Mucosa of rectum (tissue), 2 donors: Measurements from ENCODE around the gene COMMD3.

Experiments used
- H3K27ac ChIP-seq, 2 donors: one replicate each; pipeline ENCODE4 v1.7.0; 2013; ENCODE audit warnings: inconsistent platforms in 2 of 2, low read depth in 2 of 2, low read length in 2 of 2
- H3K27me3 ChIP-seq, 2 donors: one replicate each; pipeline ENCODE4 v1.7.0; 2013; ENCODE audit warnings: low read length in 2 of 2; ENCODE audit not compliant: control insufficient read depth in 2 of 2, insufficient read depth in 2 of 2
- H3K36me3 ChIP-seq, 2 donors: one replicate each; pipeline ENCODE4 v1.7.0; 2013; ENCODE audit warnings: low read length in 2 of 2; ENCODE audit not compliant: control insufficient read depth in 2 of 2, insufficient read depth in 2 of 2
- H3K4me1 ChIP-seq, 2 donors: one replicate each; pipeline ENCODE4 v1.7.0; 2013; ENCODE audit warnings: low read length in 2 of 2, mild to moderate bottlenecking in 1 of 2; ENCODE audit not compliant: control insufficient read depth in 2 of 2, insufficient read depth in 2 of 2
- H3K4me3 ChIP-seq, 2 donors: one replicate each; pipeline ENCODE4 v1.7.0; 2013; ENCODE audit warnings: low read length in 2 of 2
- H3K9ac ChIP-seq, 2 donors: one replicate each; pipeline ENCODE4 v1.7.0; 2013; ENCODE audit warnings: low read length in 2 of 2, low read depth in 1 of 2, mild to moderate bottlenecking in 1 of 2
- H3K9me3 ChIP-seq, 2 donors: one replicate each; pipeline ENCODE4 v1.7.0; 2013; ENCODE audit warnings: low read length in 2 of 2; ENCODE audit not compliant: control insufficient read depth in 2 of 2
- donor health status: healthy.
- donor health status: Normal muscosa, but diverticular disease.

Gene COMMD3

GRCh38 chr10:22316286-22317075, at the start of gene COMMD3:
TSS of gene COMMD3 (plus strand) at chr10:22316388. CDS start at chr10:22316418, 30 bp downstream.
- Histone ChIP-seq H3K4me3 (peak within 1 kb of the TSS; percentile 75 to 87), H3K27ac (peak within 1 kb of the TSS; percentile 86 to 90), H3K27me3 (no peaks in the 10 kb centered on the region), H3K9ac (peak within 1 kb of the TSS; percentile 87 to 95), H3K9me3 (no peaks in the 10 kb centered on the region), H3K4me1 (peaks cover 5% of the 10 kb centered on the region in 2 donors), H3K36me3 (no peaks in the 10 kb centered on the region)

- Histone ChIP-seq H3K36me3 (no peaks in the 10 kb centered on the region), H3K4me3 (no peak overlapping the region), H3K4me1 (no peaks in the 10 kb centered on the region), H3K9ac (no peak overlapping the region), H3K27ac (no peak overlapping the region), H3K9me3 (no peaks in the 10 kb centered on the region), H3K27me3 (no peaks in the 10 kb centered on the region)
Observed at GRCh38 chr10:22268503-22268902, 47.7 kb upstream of the COMMD3 start.

DNA sequence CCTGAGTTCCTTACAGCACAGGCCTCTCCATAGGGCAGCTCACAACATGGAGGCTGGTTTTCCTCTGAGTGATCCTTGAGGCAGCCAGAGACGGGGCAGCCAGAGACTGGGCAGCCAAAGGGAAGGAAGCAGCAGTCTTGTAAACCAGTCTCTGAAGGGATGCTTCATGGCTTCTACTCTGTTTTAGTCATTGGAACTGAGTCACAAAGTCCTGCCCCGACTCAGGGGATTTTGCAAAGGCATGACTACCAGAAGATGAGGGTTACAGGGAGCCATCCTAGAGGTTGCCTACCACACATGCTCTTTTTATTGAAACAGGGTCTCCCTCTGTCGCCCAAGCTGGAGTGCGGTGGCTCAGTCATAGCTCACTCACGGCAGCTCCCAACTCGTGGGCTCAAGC, 44.4 kb upstream of the COMMD3 start:
- Histone ChIP-seq H3K4me3 (no peak overlapping the region), H3K4me1 (no peaks in the 10 kb centered on the region), H3K27me3 (no peaks in the 10 kb centered on the region), H3K36me3 (no peaks in the 10 kb centered on the region), H3K9me3 (no peaks in the 10 kb centered on the region), H3K27ac (no peak overlapping the region), H3K9ac (no peak overlapping the region)

- Histone ChIP-seq H3K9ac (no peak overlapping the region), H3K9me3 (no peaks in the 10 kb centered on the region), H3K27ac (no peak overlapping the region), H3K4me3 (peak overlapping the region in 1 of 2 donors; percentile 60), H3K36me3 (no peaks in the 10 kb centered on the region), H3K27me3 (peaks cover 0 to 3% of the 10 kb centered on the region in 2 donors), H3K4me1 (no peaks in the 10 kb centered on the region)
Observed at GRCh38 chr10:22278441-22278782, 37.8 kb upstream of the COMMD3 start.

DNA sequence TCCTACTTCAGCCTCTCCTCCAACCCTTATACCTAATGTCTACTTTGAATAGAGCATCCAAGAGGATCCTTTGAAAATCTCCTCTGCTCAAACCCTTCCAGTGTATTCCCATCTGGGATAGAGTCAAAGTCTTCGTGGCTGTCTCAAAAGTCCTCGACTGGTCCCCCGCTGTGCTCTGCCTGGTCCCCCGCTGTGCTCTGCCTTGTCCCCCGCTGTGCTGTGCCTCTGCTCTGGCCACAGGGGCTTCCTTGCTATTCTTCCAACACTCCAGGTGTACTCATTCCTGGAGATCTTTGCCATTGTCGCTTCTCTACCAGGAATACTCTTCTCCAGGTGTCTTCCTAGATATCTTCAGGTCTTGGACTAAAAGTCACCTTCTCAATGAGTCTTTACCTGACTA, 36.1 kb upstream of the COMMD3 start:
- Histone ChIP-seq H3K9ac (no peak overlapping the region), H3K9me3 (no peaks in the 10 kb centered on the region), H3K36me3 (no peaks in the 10 kb centered on the region), H3K4me3 (no peak overlapping the region), H3K27ac (no peak overlapping the region), H3K4me1 (no peaks in the 10 kb centered on the region), H3K27me3 (peaks cover 0 to 3% of the 10 kb centered on the region in 2 donors)

DNA sequence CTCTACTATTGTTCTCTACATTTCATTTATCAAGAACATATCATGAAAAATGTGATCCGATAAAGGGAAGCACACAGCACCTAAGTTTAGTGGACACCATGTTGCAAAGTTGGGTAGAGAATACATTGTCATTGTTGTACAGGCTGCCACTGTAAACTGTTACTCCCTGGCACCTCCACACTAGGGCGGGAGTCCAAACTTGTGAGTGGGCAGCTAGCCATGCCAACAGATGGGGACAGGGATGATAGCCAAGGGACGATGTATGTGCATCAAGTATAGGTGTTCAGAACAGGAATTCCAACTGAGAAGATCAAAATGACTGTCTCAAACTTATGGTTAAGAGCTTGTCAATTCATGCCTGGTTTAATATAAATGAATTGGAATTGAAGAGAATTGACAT, 31.1 kb upstream of the COMMD3 start:
- H3K27ac ChIP-seq, result no peak overlapping the region
- no peak overlapping the region for H3K4me3 ChIP-seq
- H3K9ac ChIP-seq, result no peak overlapping the region
- H3K36me3 ChIP-seq, result no peaks in the 10 kb centered on the region
- H3K4me1 ChIP-seq, result no peaks in the 10 kb centered on the region
- peaks cover 0 to under 1% of the 10 kb centered on the region in 2 donors for H3K27me3 ChIP-seq
- no peaks in the 10 kb centered on the region for H3K9me3 ChIP-seq

DNA sequence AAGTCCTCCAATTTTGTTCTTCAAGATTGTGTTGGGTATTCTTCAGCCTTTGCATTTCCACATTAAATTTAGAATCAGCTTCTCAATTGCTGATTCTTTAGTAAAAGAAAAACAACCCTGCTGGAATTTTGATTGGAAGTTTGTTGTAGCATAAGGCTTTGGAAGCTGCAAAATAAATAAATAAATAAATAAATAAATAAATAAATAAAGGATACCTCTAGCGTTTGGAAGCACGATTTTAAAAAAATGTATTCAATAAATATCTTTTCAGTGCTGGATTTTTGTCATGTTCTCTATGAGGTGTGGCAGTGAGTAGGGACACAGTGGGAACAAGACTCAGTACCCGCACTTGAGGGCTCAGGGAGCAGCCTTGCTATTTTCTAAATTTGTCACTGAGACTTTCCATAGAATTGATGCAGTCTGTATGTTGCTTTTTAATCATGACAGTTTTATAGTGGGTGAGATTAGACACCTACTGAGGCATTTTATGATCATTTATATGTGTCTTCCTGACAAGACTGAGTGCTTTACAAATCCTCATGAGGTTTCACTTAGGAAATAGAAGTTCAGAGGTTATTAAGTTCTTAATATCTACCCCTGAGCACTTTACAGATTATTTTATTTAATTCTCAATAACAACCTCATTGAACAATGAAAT, 22.3 kb upstream of the COMMD3 start:
- Histone ChIP-seq H3K27ac (no peak overlapping the region), H3K27me3 (no peaks in the 10 kb centered on the region), H3K9ac (no peak overlapping the region), H3K4me1 (no peaks in the 10 kb centered on the region), H3K4me3 (no peak overlapping the region), H3K36me3 (no peaks in the 10 kb centered on the region), H3K9me3 (no peaks in the 10 kb centered on the region)

DNA sequence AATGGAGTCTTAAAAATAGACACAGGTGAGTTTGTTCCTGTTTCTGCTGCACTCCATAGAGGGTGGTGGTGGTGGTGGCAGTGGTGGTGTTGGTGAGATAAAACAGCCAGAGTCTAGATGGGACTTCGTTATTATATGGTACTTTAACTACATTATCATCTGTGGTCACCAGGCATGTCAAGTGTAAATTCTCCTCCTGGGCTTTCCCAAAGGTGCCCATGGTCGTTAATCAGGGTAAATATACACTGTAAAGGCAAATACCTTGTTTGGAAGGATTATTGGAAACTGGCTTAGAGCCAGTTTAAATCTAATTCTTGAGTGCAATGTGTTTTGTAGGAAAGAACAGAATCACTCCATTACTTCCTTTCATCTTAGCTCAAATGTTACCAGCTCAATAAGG, 21.5 kb upstream of the COMMD3 start:
- no peaks in the 10 kb centered on the region for H3K36me3 ChIP-seq
- H3K27ac ChIP-seq, result no peak overlapping the region
- no peak overlapping the region for H3K4me3 ChIP-seq
- H3K9ac ChIP-seq, result no peak overlapping the region
- H3K9me3 ChIP-seq, result no peaks in the 10 kb centered on the region
- no peaks in the 10 kb centered on the region for H3K4me1 ChIP-seq
- H3K27me3 ChIP-seq, result no peaks in the 10 kb centered on the region

DNA sequence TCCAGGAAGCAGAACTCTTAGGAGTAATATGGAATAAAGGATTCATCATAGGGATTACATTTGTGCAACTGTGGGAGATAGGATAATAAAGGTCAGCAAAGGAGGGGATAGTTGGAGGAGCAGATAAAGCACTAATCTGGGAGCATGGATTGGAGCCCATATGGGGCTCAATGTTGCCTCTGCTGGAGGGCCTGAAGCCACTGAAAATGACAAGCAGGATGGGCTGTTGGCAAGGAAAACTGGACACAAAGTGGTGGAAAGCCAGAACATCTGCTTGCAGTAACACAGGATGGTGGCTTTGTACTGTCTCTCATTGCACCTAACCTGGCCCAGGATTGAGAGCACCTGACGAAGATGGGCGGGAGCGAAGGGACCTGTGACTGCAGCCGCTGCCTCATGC, 15.0 kb upstream of the COMMD3 start:
- Histone ChIP-seq H3K9ac (no peak overlapping the region), H3K27me3 (no peaks in the 10 kb centered on the region), H3K4me1 (no peaks in the 10 kb centered on the region)

GRCh38 chr10:22303461-22303860, 12.7 kb upstream of the COMMD3 start:
- H3K4me3 ChIP-seq, result no peak overlapping the region
- H3K4me1 ChIP-seq, result no peaks in the 10 kb centered on the region
- no peak overlapping the region for H3K27ac ChIP-seq

More for the DNA sequence above, 15.0 kb upstream of the COMMD3 start:
- H3K4me3 ChIP-seq, result no peak overlapping the region
- no peaks in the 10 kb centered on the region for H3K36me3 ChIP-seq
- H3K9me3 ChIP-seq, result no peaks in the 10 kb centered on the region
- H3K27ac ChIP-seq, result no peak overlapping the region

More at GRCh38 chr10:22303461-22303860, 12.7 kb upstream of the COMMD3 start:
- Histone ChIP-seq H3K9me3 (no peaks in the 10 kb centered on the region), H3K9ac (no peak overlapping the region), H3K36me3 (no peaks in the 10 kb centered on the region), H3K27me3 (no peaks in the 10 kb centered on the region)
